HepG2 (cell line): ENCODE results near the gene CTXN1. TPM values are rescaled to one million over a fixed set of nuclear protein-coding genes. Genes with fewer than 3 reads are reported as not detected.

ENCODE experiments used
- AKAP8 ChIP-seq: sonication (generic); formaldehyde crosslinking; IDR thresholded peaks from 2 replicates; pipeline ENCODE4 v1.5.1; 2020; ENCODE audit warnings: mild to moderate bottlenecking, missing genetic modification reagents
- FOXK1 ChIP-seq: sonication (generic); formaldehyde crosslinking; IDR thresholded peaks from 2 replicates; pipeline ENCODE4 v1.4.0; 2020; ENCODE audit warnings: low read depth, missing genetic modification reagents, borderline replicate concordance
- FOXM1 ChIP-seq: sonication (generic); formaldehyde crosslinking; IDR thresholded peaks from 2 replicates; pipeline ENCODE4 v1.5.0; 2020; ENCODE audit warnings: missing genetic modification reagents
- GRHL1 ChIP-seq: sonication (generic); formaldehyde crosslinking; conservative IDR thresholded peaks from 2 replicates; pipeline ENCODE4 v1.8.0; 2022; ENCODE audit warnings: missing genetic modification reagents
- IRF2 ChIP-seq: IDR thresholded peaks from 2 replicates; pipeline ENCODE4 v1.6.1; 2018; ENCODE audit warnings: missing genetic modification reagents, missing compliant biosample characterization
- IRX3 ChIP-seq: sonication (generic); formaldehyde crosslinking; IDR thresholded peaks from 2 replicates; pipeline ENCODE4 v1.8.1; 2023; ENCODE audit warnings: mild to moderate bottlenecking, low read depth, missing genetic modification reagents, borderline replicate concordance
- MBD4 ChIP-seq: IDR thresholded peaks from 2 replicates; pipeline ENCODE4 v1.6.1; 2012; ENCODE audit warnings: low read length, inconsistent platforms, borderline replicate concordance
- MLLT10 ChIP-seq: sonication (generic); formaldehyde crosslinking; IDR thresholded peaks from 2 replicates; pipeline ENCODE4 v1.4.0; 2020; ENCODE audit warnings: missing genetic modification reagents
- NFATC3 ChIP-seq: sonication (generic); formaldehyde crosslinking; IDR thresholded peaks from 2 replicates; pipeline ENCODE4 v1.5.1; 2020; ENCODE audit warnings: mild to moderate bottlenecking, missing genetic modification reagents
- NRL ChIP-seq: sonication (generic); formaldehyde crosslinking; IDR thresholded peaks from 2 replicates; pipeline ENCODE4 v1.5.0; 2020; ENCODE audit warnings: missing genetic modification reagents, mild to moderate bottlenecking, moderate library complexity, borderline replicate concordance
- PLRG1 ChIP-seq: fragments of 450-650 bp; conservative IDR thresholded peaks from 2 replicates; pipeline ENCODE4 v1.6.1; 2016
- SIN3B ChIP-seq: fragments of 150-350 bp; IDR thresholded peaks from 2 replicates; pipeline ENCODE4 v1.6.1; 2014; ENCODE audit warnings: low read length
- SRY ChIP-seq: sonication (generic); formaldehyde crosslinking; IDR thresholded peaks from 2 replicates; pipeline ENCODE4 v1.8.0; 2022; ENCODE audit warnings: mild to moderate bottlenecking, missing genetic modification reagents
- SUZ12 ChIP-seq: fragments of 150-350 bp; IDR thresholded peaks from 2 replicates; pipeline ENCODE4 v1.6.1; 2014; ENCODE audit warnings: low read depth, low read length
- TMF1 ChIP-seq: sonication (generic); formaldehyde crosslinking; IDR thresholded peaks from 2 replicates; pipeline ENCODE4 v1.8.1; 2022; ENCODE audit warnings: low read depth, missing genetic modification reagents
- TP53 ChIP-seq: sonication (generic); formaldehyde crosslinking; conservative IDR thresholded peaks from 2 replicates; pipeline ENCODE4 v1.4.0; 2020; ENCODE audit warnings: missing genetic modification reagents
- TRIM22 ChIP-seq: fragments of 450-650 bp; IDR thresholded peaks from 2 replicates; pipeline ENCODE4 v1.6.1; 2017
- XBP1 ChIP-seq: sonication (generic); formaldehyde crosslinking; IDR thresholded peaks from 2 replicates; pipeline ENCODE4 v1.5.0; 2020; ENCODE audit warnings: missing genetic modification reagents
- YEATS2 ChIP-seq: sonication (generic); formaldehyde crosslinking; IDR thresholded peaks from 2 replicates; pipeline ENCODE4 v1.4.0; 2020; ENCODE audit warnings: missing genetic modification reagents, borderline replicate concordance
- ZFP82 ChIP-seq: sonication (generic); formaldehyde crosslinking; IDR thresholded peaks from 2 replicates; pipeline ENCODE4 v1.5.1; 2020; ENCODE audit warnings: mild to moderate bottlenecking, missing genetic modification reagents, borderline replicate concordance
- ZKSCAN8 ChIP-seq: IDR thresholded peaks from 2 replicates; pipeline ENCODE4 v1.6.1; 2016; ENCODE audit warnings: borderline replicate concordance, missing genetic modification reagents, missing compliant biosample characterization
- ZNF569 ChIP-seq: sonication (generic); formaldehyde crosslinking; IDR thresholded peaks from 2 replicates; pipeline ENCODE4 v1.5.0; 2020; ENCODE audit warnings: mild to moderate bottlenecking, missing genetic modification reagents, moderate library complexity, borderline replicate concordance
- ZNF710 ChIP-seq: sonication (generic); formaldehyde crosslinking; IDR thresholded peaks from 2 replicates; pipeline ENCODE4 v1.5.0; 2020; ENCODE audit warnings: mild to moderate bottlenecking, missing genetic modification reagents, borderline replicate concordance
- ZNF891 ChIP-seq: sonication (generic); formaldehyde crosslinking; IDR thresholded peaks from 2 replicates; pipeline ENCODE4 v1.5.0; 2020; ENCODE audit warnings: mild to moderate bottlenecking, missing genetic modification reagents
- polyA plus RNA-seq, 8 experiments: library from polyadenylated mRNA; depleted of rRNA in 3 of 8; stranded (reverse) in 7 of 8; unstranded in 1 of 8; fragments of >200 nt; fragmentation: Illumina TruSeq in 4 of 8; extraction: Trizol in 4 of 8; gene quantifications; 2 replicates each; pipeline versions ENCODE4 v1.2.1 to v1.2.3, GENCODE V29; 2011 to 2016; ENCODE audit warnings: low read depth in 4 of 8, missing spikeins in 1 of 8, mixed read lengths in 1 of 8; ENCODE audit not compliant: insufficient read depth in 1 of 8
- total RNA-seq, 5 experiments: library from RNA; depleted of rRNA; stranded (reverse); fragments of >200 nt; fragmentation: Illumina TruSeq; extraction: Trizol; gene quantifications; 2 replicates each; pipeline ENCODE4 v1.2.3, GENCODE V29; 2016; ENCODE audit warnings: low read depth in 1 of 5
- TF ChIP-seq, protein P1 (sequence below): sonication (generic); formaldehyde crosslinking; IDR thresholded peaks from 2 replicates; pipeline ENCODE4 v1.5.0; 2020; ENCODE audit warnings: mild to moderate bottlenecking, missing genetic modification reagents

Gene CTXN1
- total and polyA plus RNA-seq, 2 of the 13 experiments (the other 11 are each of a cell fraction or from before 2014, with no cell fraction given) = 0.11 TPM; not detected in 1

- TF ChIP-seq AKAP8 (CRISPR knock-in tag) (no peak), ZNF569 (CRISPR knock-in tag) (no peak), MLLT10 (no peak), GRHL1 (CRISPR knock-in tag) (no peak), SRY (no peak), SUZ12 (no peak), FOXK1 (CRISPR knock-in tag) (no peak), SIN3B (no peak), TRIM22 (no peak), ZNF710 (CRISPR knock-in tag) (no peak), NFATC3 (CRISPR knock-in tag) (no peak), TP53 (CRISPR knock-in tag) (0 out of 2 replicates have a peak, but pooled peaks have one; percentile 53), MBD4 (no peak), ZKSCAN8 (CRISPR knock-in tag) (0 out of 2 replicates have a peak, but pooled peaks have one; percentile 44), YEATS2 (CRISPR knock-in tag) (peak; percentile 85), IRX3 (CRISPR knock-in tag) (no peak), ZNF891 (CRISPR knock-in tag) (peak; percentile 74; the same call in 1 of the 2 replicates), FOXM1 (CRISPR knock-in tag) (no peak), PLRG1 (no peak), TMF1 (CRISPR knock-in tag) (no peak), IRF2 (CRISPR knock-in tag) (no peak), ZFP82 (CRISPR knock-in tag) (no peak), XBP1 (CRISPR knock-in tag) (0 out of 2 replicates have a peak, but pooled peaks have one; percentile 31), NRL (CRISPR knock-in tag) (no peak; the same call in 1 of the 2 replicates)
- TF ChIP-seq, protein P1, sequence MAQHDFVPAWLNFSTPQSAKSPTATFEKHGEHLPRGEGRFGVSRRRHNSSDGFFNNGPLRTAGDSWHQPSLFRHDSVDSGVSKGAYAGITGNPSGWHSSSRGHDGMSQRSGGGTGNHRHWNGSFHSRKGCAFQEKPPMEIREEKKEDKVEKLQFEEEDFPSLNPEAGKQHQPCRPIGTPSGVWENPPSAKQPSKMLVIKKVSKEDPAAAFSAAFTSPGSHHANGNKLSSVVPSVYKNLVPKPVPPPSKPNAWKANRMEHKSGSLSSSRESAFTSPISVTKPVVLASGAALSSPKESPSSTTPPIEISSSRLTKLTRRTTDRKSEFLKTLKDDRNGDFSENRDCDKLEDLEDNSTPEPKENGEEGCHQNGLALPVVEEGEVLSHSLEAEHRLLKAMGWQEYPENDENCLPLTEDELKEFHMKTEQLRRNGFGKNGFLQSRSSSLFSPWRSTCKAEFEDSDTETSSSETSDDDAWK (CRISPR knock-in tag) = no peak
These were observed 6.1 kb downstream of the CTXN1 start, which contains the start of gene SNAPC2 (continued) for GRCh38 chr19:7919610-7920518.
